GM19468 (cell line): ENCODE data around the gene FMN1.

ENCODE experiments used
- ATAC-seq: cut with Tn5 transposase; IDR thresholded peaks from one replicate; pipeline ENCODE4 v1.9.1; 2021; ENCODE audit warnings: mild to moderate bottlenecking, moderate library complexity, moderate number of reproducible peaks; ENCODE audit not compliant: unreplicated experiment; ENCODE audit errors: extremely low read depth

Gene FMN1

DNA sequence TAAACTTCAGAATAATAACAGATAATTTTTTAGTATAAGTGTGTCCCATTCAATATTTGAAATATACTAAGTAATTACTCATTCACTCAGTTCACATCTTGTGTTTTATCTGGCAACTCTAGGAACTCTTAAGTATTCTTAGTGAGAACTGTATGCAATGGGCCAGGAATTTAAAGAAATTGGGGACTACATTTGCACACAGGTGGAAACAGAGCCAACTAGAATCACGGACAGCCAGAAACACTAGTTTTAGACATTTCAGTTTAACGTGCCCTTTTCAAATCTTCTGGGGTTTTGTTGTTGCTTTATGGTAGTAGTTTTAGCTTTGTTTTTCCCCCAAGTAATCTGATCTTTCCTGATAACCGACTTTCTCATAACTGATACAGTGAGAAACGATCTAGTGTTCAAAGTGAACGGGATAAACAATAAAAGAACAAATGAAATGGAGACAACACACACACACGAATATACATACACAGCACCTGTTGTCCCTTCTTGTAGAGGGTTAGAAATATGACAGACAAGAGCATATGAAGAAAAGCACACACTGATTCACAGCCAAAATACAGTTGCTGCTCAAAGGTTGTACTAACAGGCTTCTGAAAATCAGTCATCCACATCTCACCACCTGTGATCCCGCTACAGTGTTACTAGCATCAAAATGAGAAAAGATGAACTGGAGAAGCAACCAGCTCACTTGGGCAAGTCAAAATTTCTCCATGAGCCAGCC lies 167.0 kb downstream of the FMN1 start:
- ATAC-seq, result no peak

DNA sequence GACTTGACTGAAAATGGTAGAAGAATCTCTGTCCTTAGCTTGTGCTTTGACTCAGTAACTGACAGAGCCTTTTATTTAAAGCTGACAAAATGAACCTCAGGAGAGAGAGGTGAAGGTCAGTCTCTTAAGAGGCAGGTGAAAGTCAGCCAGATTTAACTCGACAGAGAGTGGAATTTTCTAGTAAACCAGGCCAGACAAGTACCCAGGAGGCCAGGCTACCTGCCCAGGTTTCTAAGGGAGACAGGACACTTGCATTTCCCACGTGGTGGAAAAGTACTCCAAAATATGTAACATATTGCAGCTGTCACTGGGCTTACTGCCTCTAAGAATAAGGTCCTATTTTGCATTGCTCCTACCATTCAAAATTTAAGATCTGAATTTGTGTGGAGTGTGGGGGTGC lies 167.9 kb downstream of the FMN1 start:
- ATAC-seq, result no peak

DNA sequence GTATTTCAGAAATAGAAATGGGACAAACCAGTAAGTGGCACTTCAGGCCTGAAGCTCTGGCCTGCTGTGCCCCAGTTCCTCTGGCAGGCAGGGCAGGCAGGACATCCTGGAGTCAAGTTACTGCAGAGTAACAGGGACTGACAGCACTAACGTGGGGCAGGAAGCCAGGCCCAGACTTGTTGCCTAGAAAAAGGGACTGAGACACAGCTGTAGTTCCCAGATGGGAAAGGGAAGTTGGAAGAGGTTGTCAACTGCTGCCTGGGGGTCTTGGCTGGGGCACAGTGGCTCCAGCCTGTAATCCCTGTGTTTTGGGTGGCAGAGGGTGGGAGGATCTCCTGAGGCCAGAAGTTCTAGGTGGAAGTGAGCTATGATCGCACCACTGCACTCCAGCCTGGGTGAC lies 171.9 kb downstream of the FMN1 start:
- no peak for ATAC-seq

- ATAC-seq, result no peak
These were observed 172.6 kb downstream of the FMN1 start for GRCh38 chr15:33021806-33022389.

DNA sequence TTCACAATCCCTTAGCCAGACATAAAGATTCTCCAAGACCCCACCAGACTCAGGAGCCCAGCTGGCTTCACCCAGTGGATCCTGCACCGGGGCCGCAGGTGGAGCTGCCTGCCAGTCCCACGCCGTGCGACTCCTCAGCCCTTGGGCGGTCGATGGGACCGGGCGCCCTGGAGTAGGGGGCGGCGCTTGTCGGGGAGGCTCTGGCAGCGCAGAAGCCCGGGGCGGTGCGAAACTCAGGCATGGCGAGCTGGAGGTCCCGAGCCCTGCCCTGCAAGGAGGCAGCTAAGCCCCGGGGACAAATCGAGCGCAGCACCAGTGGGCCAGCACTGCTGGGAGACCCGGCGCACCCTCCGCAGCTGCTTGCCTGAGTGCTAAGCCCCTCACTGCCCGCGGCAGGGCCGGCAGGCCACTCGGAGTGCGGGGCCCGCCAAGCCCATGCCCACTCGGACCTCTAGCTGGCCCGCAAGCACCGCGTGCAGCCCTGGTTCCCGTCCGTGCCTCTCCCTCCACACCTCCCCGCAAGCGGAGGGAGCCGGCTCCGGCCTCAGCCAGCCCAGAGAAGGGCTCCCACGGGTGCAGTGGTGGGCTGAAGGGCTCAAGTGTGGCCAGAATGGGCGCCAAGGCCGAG lies 175.0 kb downstream of the FMN1 start:
- ATAC-seq, result no peak

GRCh38 chr15:33016405-33017024 lies 178.0 kb downstream of the FMN1 start:
- no peak for ATAC-seq

DNA sequence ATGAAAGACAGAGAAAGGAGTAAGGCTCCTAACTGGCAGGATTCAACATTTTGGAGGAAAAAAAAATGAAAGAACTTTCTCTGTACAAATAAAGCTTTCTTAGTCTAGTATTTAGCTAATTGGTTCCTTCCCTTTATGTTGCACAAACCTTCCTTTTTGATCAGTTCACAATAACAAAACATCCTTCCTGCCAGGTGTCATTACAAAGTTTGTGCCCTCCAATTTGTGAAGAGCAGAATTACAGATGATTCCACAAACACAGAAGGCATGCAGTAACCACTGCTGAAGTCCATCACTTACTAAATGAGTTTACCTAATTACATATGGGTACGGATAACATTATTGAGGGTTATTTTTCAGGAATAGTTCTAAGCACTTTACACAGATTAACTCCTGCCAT lies 179.9 kb downstream of the FMN1 start:
- no peak for ATAC-seq

DNA sequence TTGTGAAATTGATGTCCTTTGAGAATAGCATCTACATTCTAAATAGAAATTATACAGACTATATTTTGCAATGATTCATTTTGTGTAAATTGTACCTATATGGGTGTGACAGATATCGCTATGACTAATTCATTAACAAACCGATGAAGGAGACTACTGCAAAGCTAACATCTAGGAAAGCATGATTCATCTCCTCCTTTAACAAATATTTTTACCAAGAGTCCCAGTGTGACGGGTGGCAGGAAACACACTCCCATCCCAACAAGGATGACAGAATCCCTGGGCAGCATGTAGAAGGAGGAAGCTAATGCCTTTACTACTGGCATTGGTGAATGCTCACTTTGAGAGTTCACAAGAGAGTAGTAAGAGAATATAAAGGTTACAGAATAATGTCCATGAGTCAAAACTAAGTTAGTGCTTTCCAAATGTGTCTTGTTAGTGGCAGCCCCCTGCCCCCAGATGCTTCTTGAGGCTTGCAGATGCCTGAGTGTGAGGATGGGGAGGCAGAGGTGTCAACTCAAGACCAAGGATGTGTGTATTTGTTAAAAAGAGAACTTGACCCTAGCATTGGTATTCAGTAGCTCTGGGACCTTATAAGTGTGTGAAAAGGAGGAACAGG lies 180.6 kb downstream of the FMN1 start:
- no peak for ATAC-seq

- no peak for ATAC-seq
These were observed 182.5 kb downstream of the FMN1 start for GRCh38 chr15:33011976-33012375.

GRCh38 chr15:33009603-33010002 lies 184.9 kb downstream of the FMN1 start:
- ATAC-seq, result no peak

DNA sequence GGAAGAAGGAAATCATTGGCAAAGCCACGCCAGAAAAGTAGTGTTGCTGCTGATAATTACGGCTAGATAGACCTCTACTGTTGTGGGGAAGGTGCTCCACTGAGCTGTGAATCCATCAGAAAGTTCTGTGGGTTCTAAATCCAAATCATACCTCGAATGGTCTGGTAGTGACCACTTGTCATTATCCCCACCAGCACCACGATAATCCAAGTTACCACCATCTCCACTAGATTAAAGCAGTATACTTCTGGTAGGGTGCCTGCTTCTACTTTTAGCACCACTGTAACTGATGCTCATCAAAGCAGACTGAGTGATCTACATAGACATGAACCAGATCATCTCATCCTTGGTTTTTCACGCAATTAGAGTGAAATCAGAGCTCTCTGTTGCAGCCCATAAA lies 185.5 kb downstream of the FMN1 start:
- no peak for ATAC-seq

DNA sequence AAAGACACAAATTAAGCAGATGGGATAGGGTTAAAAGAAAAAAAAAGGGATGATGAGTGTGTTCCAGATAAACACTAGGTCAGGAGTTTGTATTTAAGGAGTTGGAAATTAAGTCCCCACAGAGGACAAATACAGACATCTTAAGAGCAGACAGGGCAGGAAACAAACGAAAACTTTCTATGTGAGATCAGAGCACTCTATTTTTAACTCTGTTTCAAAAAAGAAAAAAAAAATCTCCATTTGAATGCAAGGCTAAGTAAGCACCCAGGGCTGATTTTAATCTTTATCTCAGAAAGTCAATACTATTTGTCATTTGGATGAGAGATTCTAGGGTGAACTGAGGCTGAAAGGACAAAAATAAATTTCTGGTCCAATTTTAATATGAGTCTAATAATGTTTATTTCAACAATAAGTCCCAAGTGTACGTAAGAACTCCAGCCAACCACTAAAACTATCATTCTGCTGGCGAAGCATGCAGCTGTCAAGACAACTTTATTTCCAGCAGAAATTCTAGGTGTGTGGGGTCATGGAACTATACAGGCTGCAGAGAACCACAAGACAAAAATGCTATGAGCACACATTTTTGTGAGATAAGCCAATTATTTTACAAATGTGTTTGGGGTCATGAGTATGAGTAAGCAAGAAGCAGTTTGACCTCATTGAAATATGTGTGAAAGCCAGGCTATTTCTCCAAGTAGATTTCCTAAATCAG lies 186.1 kb downstream of the FMN1 start:
- ATAC-seq, result no peak

GRCh38 chr15:33007303-33007855 lies 187.1 kb downstream of the FMN1 start:
- no peak for ATAC-seq

DNA sequence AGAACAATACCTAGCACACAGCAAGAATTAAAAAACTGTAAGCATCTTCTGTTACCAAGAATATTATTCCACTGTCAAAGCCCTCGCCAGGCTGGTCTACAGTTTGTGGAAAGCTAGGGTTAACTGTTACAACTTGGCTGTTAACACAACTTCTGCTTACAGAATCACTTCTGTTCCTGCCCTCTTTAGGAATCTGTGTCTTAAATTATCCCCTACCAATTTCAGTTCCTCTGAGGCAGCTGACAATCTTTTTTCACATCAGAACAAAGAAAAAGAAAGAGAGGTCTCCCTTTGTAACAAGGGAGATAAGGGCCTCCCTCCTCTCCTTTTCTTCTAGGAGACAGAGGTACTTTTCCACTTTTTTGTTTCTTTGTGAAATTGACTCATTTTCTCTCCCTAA lies 188.9 kb downstream of the FMN1 start:
- no peak for ATAC-seq

DNA sequence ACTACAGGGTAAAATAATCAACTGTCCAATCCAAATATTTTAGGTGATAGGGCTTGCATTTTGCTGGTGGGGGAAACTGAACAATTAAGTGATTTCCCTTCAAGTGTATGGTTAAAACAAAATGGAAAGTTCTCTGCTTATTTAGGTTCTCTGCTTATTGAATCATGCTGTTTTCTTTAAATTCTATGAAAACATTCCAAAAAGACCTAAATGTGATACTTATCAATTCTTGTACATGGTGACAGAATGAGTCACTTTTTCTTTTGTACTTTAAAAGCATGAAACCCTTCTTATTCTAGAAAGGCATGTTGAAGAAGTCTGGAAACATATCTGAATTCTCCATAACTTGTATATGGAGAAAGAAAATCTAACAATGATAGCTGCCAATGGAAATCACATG lies 192.6 kb downstream of the FMN1 start:
- no peak for ATAC-seq

GRCh38 chr15:32998979-32999672 lies 195.4 kb downstream of the FMN1 start:
- ATAC-seq, result no peak

DNA sequence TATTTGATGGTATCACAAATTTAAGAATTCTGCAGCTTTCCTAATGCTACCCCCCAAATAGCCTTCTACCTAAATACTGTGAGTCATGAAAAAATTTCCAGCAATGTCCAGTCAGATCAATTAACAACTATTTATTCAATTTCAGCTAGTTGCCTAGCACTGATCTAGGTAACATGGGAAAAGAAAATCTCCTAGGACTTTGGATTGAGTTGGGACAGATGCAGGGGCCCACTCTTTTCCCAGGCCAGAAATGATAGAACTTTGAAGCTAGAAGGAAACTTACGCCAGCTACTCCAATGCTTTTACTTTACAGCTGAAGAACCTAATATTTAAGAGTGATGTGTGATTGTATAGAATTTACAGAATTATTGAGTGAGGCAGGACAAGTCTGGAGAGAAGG lies 196.3 kb downstream of the FMN1 start:
- no peak for ATAC-seq

DNA sequence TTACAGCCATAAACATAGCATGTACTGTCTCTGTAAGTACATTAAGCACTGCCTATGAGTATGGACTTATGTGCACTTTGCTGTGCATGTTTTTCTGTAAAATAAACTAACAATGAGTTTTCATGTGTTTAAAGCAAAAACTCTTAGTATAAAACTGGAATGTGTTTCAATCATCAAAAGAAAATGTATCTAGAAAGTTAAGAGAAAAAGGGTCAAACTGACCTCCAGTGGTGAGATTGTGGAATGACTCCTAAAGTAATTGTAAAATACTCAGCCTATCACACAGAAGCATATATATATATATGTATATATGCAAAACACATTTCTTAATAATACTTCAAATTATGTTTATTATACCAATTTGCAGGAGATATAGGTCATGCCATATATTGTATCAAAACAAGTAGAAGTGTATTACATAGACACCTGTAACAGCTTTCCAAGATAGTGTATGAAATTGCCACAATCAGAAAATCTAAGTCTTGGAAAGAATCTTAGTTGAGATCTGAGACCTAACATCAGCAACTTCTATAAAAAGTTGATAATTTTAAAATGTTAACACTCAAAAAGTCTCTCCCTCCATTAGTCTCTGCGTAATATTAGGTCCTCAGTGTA lies 199.6 kb downstream of the FMN1 start:
- no peak for ATAC-seq

DNA sequence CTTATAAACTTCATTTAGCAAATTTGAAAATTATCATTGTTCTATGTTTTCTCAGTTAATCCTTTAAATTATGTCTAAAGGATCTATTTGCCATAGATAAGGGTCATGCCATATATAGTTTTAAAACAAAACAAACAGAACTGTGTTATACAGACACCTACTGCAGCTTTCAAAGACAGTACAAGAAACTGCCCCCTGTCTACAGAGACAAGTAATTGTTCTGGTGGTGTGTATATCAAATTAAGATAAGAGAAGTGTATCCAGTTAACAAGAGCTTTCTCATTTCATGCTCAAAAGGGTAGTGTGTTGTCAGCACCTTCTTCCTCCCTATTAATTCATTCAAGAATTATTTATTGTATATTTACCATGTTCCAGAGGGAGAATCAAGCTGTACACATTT lies 201.2 kb downstream of the FMN1 start:
- no peak for ATAC-seq
